K562 (cell line): Measurements from ENCODE around the gene ARID3C. TPM values are rescaled to one million over a fixed set of nuclear protein-coding genes. Genes with fewer than 3 reads are reported as not detected.

Source experiments
- GATA2 ChIP-seq: sonication (generic); formaldehyde crosslinking; IDR thresholded peaks from 2 replicates; pipeline ENCODE4 v1.4.0; 2020; ENCODE audit warnings: mild to moderate bottlenecking, missing genetic modification reagents
- HIVEP1 ChIP-seq: fragments of 250-450 bp; sonication (Bioruptor Pico); IDR thresholded peaks from 2 replicates; pipeline ENCODE4 v1.4.0; 2020; ENCODE audit warnings: mild to moderate bottlenecking
- JUND ChIP-seq, 2 experiments: IDR thresholded peaks; 2 replicates in 1 of 2; 3 replicates in 1 of 2; pipeline ENCODE4 v1.6.1; 2011; ENCODE audit warnings: borderline replicate concordance in 2 of 2, low read depth in 2 of 2, low read length in 2 of 2, improper control_type of control experiment in 1 of 2, missing biosample characterization in 1 of 2, missing genetic modification characterization in 1 of 2, missing genetic modification reagents in 1 of 2
- MEF2A ChIP-seq: IDR thresholded peaks from 2 replicates; pipeline ENCODE4 v1.6.1; 2011; ENCODE audit warnings: low read depth, mild to moderate bottlenecking, low read length, moderate library complexity; ENCODE audit not compliant: control insufficient read depth
- MTA1 ChIP-seq: fragments of 450-650 bp; IDR thresholded peaks from 2 replicates; pipeline ENCODE4 v1.6.1; 2017; ENCODE audit warnings: borderline replicate concordance
- POLR2AphosphoS2 ChIP-seq: IDR thresholded peaks from 2 replicates; pipeline ENCODE4 v1.6.1; 2012; ENCODE audit warnings: low read length, improper control_type of control experiment
- SMARCE1 ChIP-seq: fragments of 450-650 bp; IDR thresholded peaks from 2 replicates; pipeline ENCODE4 v1.7.1; 2016; ENCODE audit warnings: mild to moderate bottlenecking
- TRIM28 ChIP-seq: fragments of 450-650 bp; IDR thresholded peaks from 2 replicates; pipeline ENCODE4 v1.6.1; 2017
- YBX1 ChIP-seq: fragments of 450-650 bp; IDR thresholded peaks from 2 replicates; pipeline ENCODE4 v1.7.1; 2016; ENCODE audit warnings: mild to moderate bottlenecking
- ZNF146 ChIP-seq: IDR thresholded peaks from one replicate; pipeline ENCODE4 v1.6.1; 2018; ENCODE audit warnings: missing compliant biosample characterization; ENCODE audit not compliant: unreplicated experiment
- ZNF347 ChIP-seq: fragments of 450-650 bp; formaldehyde crosslinking; IDR thresholded peaks from 2 replicates; pipeline ENCODE4 v1.4.0; 2020; ENCODE audit warnings: low read depth, mild to moderate bottlenecking, moderate library complexity
- ZNF507 ChIP-seq: conservative IDR thresholded peaks from 2 replicates; pipeline ENCODE4 v1.6.1; 2017; ENCODE audit warnings: missing genetic modification characterization, missing compliant biosample characterization
- ZNF644 ChIP-seq: fragments of 200-800 bp; sonication (Bioruptor generic); IDR thresholded peaks from 2 replicates; pipeline ENCODE4 v1.6.1; 2016; ENCODE audit warnings: low read depth, missing genetic modification characterization, missing compliant biosample characterization
- ZNF77 ChIP-seq: fragments of 250-450 bp; sonication (Bioruptor Pico); IDR thresholded peaks from 2 replicates; pipeline ENCODE4 v1.5.0; 2020
- ZSCAN29 ChIP-seq: fragments of 450-650 bp; IDR thresholded peaks from 2 replicates; pipeline ENCODE4 v1.6.1; 2017
- polyA plus RNA-seq, 8 experiments: library from polyadenylated mRNA; depleted of rRNA in 4 of 8; stranded (reverse) in 5 of 8; unstranded in 3 of 8; fragments of >200 nt; fragmentation: Nextera tagmentation in 2 of 8; fragmentation: Illumina TruSeq in 1 of 8; extraction: Ambion mirVana in 2 of 8; extraction: Trizol in 1 of 8; gene quantifications; 2 replicates each; pipeline versions ENCODE4 v1.2.1 to v1.2.3, GENCODE V29; 2011 to 2014; ENCODE audit warnings: inconsistent platforms in 1 of 8, missing spikeins in 1 of 8
- total RNA-seq, 7 experiments: library from RNA; depleted of rRNA in 6 of 7; stranded (reverse); fragments of >200 nt in 6 of 7; fragmentation: Illumina TruSeq in 2 of 7; extraction: Trizol in 2 of 7; gene quantifications; 2 replicates each; pipeline versions ENCODE4 v1.2.1 to v1.2.3, GENCODE V29; 2011 to 2021; ENCODE audit warnings: low replicate concordance in 1 of 7
- TF ChIP-seq, protein P1 (sequence below): fragments of 250-450 bp; sonication (Bioruptor Pico); IDR thresholded peaks from 2 replicates; pipeline ENCODE4 v1.4.0; 2020; ENCODE audit warnings: mild to moderate bottlenecking, moderate library complexity, borderline replicate concordance
- TF ChIP-seq, protein P2 (sequence below): fragments of 250-450 bp; sonication (Bioruptor Pico); IDR thresholded peaks from 2 replicates; pipeline ENCODE4 v1.5.0; 2021
- TF ChIP-seq, protein P3 (sequence below), 3 experiments: fragments of 200-800 bp in 1 of 3; sonication (Bioruptor generic) in 1 of 3; sonication (generic) in 1 of 3; formaldehyde crosslinking in 1 of 3; IDR thresholded peaks; 2 replicates each; pipeline versions ENCODE4 v1.6.1 to v1.8.0; 2016 to 2022; ENCODE audit warnings: mild to moderate bottlenecking in 2 of 3, missing compliant biosample characterization in 2 of 3, missing genetic modification characterization in 2 of 3, missing genetic modification reagents in 1 of 3
- TF ChIP-seq, protein P4 (sequence below): fragments of 450-650 bp; IDR thresholded peaks from 2 replicates; pipeline ENCODE4 v1.7.0; 2016; ENCODE audit warnings: borderline replicate concordance

Gene ARID3C
- total and polyA plus RNA-seq, 9 of the 15 experiments (the other 6 are each of a cell fraction or from before 2014, with no cell fraction given), result not detected

DNA sequence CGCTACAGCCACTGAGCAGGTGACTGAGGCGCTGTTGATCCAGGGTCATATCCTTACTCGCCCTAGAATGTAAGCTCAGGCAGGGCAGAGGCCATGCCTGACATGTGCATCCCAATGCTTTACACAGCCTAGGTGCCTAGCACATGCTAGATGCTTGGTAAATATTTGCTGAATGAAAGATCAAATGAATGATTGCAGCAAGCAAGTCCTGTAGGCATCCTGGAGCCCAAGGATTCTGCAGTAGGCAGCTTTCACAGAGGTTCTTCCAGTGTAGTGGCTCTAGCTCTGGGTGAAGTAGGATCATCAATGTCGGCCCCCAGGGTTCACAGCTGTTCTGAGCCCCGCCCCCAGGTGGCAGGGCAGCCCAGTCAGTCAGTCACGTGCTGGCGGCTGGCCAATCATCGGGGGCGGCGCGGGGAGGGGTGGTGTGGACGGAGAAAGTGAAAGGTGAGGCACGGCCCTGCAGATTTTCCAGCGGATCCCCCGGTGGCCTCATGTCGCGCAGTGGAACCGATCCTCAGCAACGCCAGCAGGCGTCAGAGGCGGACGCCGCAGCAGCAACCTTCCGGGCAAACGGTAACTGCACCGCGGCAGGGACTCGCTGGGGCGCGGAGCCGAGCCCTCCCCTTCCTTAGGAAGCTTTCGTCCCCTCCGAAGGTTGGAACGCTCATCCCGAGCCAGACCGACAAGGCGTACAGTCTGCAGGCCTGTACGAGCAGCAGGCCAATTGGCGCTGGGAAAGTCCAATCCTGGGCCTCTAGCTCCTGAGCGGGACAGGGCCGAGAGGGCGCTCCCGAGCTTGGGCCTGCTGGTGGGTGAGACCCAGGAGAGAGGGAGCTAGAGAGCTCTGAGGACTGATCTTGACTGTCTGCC lies 17.6 kb upstream of the ARID3C start, which contains the start of gene GALT (continued):
- TF ChIP-seq, protein P1, sequence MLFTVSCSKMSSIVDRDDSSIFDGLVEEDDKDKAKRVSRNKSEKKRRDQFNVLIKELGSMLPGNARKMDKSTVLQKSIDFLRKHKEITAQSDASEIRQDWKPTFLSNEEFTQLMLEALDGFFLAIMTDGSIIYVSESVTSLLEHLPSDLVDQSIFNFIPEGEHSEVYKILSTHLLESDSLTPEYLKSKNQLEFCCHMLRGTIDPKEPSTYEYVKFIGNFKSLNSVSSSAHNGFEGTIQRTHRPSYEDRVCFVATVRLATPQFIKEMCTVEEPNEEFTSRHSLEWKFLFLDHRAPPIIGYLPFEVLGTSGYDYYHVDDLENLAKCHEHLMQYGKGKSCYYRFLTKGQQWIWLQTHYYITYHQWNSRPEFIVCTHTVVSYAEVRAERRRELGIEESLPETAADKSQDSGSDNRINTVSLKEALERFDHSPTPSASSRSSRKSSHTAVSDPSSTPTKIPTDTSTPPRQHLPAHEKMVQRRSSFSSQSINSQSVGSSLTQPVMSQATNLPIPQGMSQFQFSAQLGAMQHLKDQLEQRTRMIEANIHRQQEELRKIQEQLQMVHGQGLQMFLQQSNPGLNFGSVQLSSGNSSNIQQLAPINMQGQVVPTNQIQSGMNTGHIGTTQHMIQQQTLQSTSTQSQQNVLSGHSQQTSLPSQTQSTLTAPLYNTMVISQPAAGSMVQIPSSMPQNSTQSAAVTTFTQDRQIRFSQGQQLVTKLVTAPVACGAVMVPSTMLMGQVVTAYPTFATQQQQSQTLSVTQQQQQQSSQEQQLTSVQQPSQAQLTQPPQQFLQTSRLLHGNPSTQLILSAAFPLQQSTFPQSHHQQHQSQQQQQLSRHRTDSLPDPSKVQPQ, result no peak
- TF ChIP-seq GATA2 (no peak), ZNF146 (CRISPR knock-in tag) (no peak), TRIM28 (no peak), POLR2AphosphoS2 (no peak), ZNF347 (CRISPR knock-in tag) (no peak), SMARCE1 (no peak), JUND (IDR thresholded peaks at IDR 0.05; ENCODE audit: borderline replicate concordance, low read depth, low read length) (no peak), JUND (tag; IDR thresholded peaks at IDR 0.05; ENCODE audit: borderline replicate concordance, low read depth, low read length) (no peak; the same call in 2 of the 3 replicates), ZNF507 (no peak), MTA1 (no peak), YBX1 (no peak), ZNF77 (CRISPR knock-in tag) (no peak), ZNF644 (tag) (no peak), ZSCAN29 (no peak), MEF2A (no peak), HIVEP1 (CRISPR knock-in tag) (no peak)
- TF ChIP-seq, protein P2, sequence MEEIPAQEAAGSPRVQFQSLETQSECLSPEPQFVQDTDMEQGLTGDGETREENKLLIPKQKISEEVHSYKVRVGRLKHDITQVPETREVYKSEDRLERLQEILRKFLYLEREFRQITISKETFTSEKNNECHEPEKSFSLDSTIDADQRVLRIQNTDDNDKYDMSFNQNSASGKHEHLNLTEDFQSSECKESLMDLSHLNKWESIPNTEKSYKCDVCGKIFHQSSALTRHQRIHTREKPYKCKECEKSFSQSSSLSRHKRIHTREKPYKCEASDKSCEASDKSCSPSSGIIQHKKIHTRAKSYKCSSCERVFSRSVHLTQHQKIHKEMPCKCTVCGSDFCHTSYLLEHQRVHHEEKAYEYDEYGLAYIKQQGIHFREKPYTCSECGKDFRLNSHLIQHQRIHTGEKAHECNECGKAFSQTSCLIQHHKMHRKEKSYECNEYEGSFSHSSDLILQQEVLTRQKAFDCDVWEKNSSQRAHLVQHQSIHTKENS (CRISPR knock-in tag), result no peak
- TF ChIP-seq, protein P3, sequence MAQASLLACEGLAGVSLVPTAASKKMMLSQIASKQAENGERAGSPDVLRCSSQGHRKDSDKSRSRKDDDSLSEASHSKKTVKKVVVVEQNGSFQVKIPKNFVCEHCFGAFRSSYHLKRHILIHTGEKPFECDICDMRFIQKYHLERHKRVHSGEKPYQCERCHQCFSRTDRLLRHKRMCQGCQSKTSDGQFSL (CRISPR knock-in tag; IDR thresholded peaks at IDR 0.05), result no peak
- TF ChIP-seq, protein P3 (tag; IDR thresholded peaks at IDR 0.05), result no peak
- TF ChIP-seq, protein P4, sequence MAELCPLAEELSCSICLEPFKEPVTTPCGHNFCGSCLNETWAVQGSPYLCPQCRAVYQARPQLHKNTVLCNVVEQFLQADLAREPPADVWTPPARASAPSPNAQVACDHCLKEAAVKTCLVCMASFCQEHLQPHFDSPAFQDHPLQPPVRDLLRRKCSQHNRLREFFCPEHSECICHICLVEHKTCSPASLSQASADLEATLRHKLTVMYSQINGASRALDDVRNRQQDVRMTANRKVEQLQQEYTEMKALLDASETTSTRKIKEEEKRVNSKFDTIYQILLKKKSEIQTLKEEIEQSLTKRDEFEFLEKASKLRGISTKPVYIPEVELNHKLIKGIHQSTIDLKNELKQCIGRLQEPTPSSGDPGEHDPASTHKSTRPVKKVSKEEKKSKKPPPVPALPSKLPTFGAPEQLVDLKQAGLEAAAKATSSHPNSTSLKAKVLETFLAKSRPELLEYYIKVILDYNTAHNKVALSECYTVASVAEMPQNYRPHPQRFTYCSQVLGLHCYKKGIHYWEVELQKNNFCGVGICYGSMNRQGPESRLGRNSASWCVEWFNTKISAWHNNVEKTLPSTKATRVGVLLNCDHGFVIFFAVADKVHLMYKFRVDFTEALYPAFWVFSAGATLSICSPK, result no peak
